Body of pancreas (tissue), 4 donors: ENCODE results near the gene CBX7. TPM values are rescaled to one million over a fixed set of nuclear protein-coding genes. Genes with fewer than 3 reads are reported as not detected.
A peak's percentile ranks its signal among the peaks of the same experiment; 100 is the strongest.

Experiments
- ATAC-seq: fragments of 150-250 bp; one replicate; pipeline ENCODE4 v1.9.1; 2016
- DNase-seq, 4 donors: peaks; one replicate each; pipeline ENCODE4 v3.0.0-alpha.2; 2019
- H3K27ac ChIP-seq, 4 donors: fragments of 200-600 bp; sonication (generic); 1 replicate in 3 of 4; 2 replicates in 1 of 4; pipeline versions ENCODE4 v1.5.1 to v1.6.1; 2016 to 2019; ENCODE audit warnings: mild to moderate bottlenecking in 1 of 4, mixed read lengths in 1 of 4, moderate library complexity in 1 of 4
- H3K27me3 ChIP-seq, 2 donors: fragments of 200-600 bp; sonication (generic); one replicate each; pipeline ENCODE4 v1.6.0; 2016; ENCODE audit warnings: mild to moderate bottlenecking in 1 of 2
- H3K36me3 ChIP-seq, 2 donors: fragments of 200-600 bp; sonication (generic); replicated peaks in 1 of 2; 2 replicates each; pipeline ENCODE4 v1.5.1; 2016; ENCODE audit warnings: low read depth in 2 of 2; ENCODE audit not compliant: insufficient read depth in 1 of 2
- H3K4me1 ChIP-seq: fragments of 200-600 bp; sonication (generic); one replicate; pipeline ENCODE4 v1.6.0; 2016
- H3K4me3 ChIP-seq, 2 donors: fragments of 200-600 bp; sonication (generic); 1 replicate in 1 of 2; 2 replicates in 1 of 2; pipeline ENCODE4 v1.5.1; 2016 to 2019
- H3K9me3 ChIP-seq, 3 donors: fragments of 200-600 bp; sonication (generic); 1 replicate in 2 of 3; 2 replicates in 1 of 3; pipeline ENCODE4 v1.5.1; 2016
- CTCF ChIP-seq, 7 experiments: fragments of 450-650 bp in 4 of 7; fragments of 200-600 bp in 3 of 7; sonication (generic) in 3 of 7; IDR thresholded peaks; one replicate each; pipeline ENCODE4 v1.5.1; 2016 to 2019; ENCODE audit warnings: antibody characterized with exemption in 7 of 7
- POLR2A ChIP-seq, 3 donors: fragments of 450-650 bp; IDR thresholded peaks; one replicate each; pipeline ENCODE4 v1.6.1; 2016; ENCODE audit warnings: antibody characterized with exemption in 3 of 3, mild to moderate bottlenecking in 2 of 3
- WGBS, 2 donors: methylation state at CpG; one replicate each; pipeline ENCODE4 v1.1.5; 2017; 5-methylcytosine and 5-hydroxymethylcytosine counted together
- intact Hi-C: fragments of 100-400 bp; cut with DNase I; formaldehyde crosslinking; loops from one replicate; pipeline ENCODE4 v1.15.1; 2023
- total RNA-seq, 2 donors: library from RNA; depleted of rRNA; stranded (reverse); fragments of >200 nt; gene quantifications; one replicate each; pipeline ENCODE4 v1.1.0, GENCODE V29; 2016

CBX7 gene
- total RNA-seq, 2 donors from 2014 or later: 38.1 to 41.2 TPM

DNA sequence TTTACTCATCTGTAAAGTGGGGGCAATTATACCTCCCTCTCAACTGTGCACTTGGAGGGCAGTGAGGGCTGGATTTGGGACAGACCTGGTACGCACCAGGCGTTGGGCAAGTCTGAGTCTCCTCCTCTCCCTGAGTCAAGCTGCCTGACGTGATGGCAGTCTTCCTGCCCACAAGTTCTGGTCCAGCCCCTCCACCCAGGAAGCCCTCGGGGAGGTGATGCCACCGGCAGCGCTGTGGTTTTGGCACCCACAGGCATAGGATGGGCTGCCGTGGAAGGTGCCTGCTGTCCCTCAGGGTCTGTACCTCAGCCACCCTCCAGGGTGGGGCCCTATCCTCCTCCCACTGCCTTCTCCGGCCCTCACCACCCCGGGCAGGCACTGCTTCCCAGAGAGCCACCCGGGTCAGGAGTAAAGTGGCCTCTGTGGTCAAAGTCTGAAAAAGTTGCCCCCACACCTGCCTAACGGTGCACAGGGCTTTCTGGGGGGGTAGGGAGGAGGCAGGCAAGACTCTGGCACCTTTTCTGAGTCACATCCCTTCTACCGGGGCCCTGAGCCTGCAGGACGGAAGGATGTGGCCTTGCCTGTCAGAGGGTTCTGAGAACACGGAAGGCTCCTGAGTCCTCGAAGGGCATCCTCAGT, 61.9 kb downstream of the CBX7 start:
- 56 to 65% methylated on average over 4 to 14 of the region's 15 CpGs for WGBS, 2 donors
- Histone ChIP-seq H3K4me3 (no peak overlapping the region), H3K27me3 (no peaks in the 10 kb centered on the region), H3K4me1 (no peaks in the 10 kb centered on the region), H3K36me3 (no peaks in the 10 kb centered on the region), H3K27ac (no peak overlapping the region), H3K9me3 (no peaks in the 10 kb centered on the region)
- ATAC-seq: no peak
- peak in 3 of 4 donors; percentile 16 to 38 (median 17) for DNase-seq
- TF ChIP-seq POLR2A (IDR thresholded peaks at IDR 0.05): no peak
- TF ChIP-seq CTCF (IDR thresholded peaks at IDR 0.05): no peak
- intact Hi-C loops: no loop called here

DNA sequence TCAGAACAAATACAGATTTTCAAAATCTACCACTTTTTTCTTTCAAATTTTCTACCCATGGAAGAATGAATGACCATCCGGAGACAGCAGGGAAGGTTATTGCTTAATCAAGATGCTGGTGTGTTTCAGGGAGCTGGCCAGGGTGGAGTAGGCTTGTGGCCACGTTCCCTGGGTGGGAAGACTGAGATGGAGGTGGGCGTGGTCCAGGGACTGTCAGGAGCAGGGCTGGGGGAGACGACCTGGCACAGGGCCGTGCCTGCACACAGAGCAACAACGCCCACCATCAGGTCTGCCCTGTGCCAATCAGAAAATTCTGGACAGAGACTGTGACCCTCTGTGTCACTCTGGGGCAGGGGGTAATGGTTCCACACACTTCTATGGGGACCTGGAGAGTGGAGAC, 62.6 kb downstream of the CBX7 start:
- no peak for ATAC-seq
- intact Hi-C loops: no loop called here

GRCh38 chr22:39088685-39089032, 63.8 kb downstream of the CBX7 start:
- H3K4me1 ChIP-seq: no peaks in the 10 kb centered on the region
- intact Hi-C loops: no loop called here
- 77% methylated on average over 3 of the region's 5 CpGs; no CpG with 5 or more reads in 1 of the 2 donors for WGBS, 2 donors
- no peak for ATAC-seq
- no peaks in the 10 kb centered on the region for H3K9me3 ChIP-seq
- H3K4me3 ChIP-seq: no peak overlapping the region
- H3K36me3 ChIP-seq: no peaks in the 10 kb centered on the region
- no peak overlapping the region for H3K27ac ChIP-seq
- TF ChIP-seq CTCF (IDR thresholded peaks at IDR 0.05) (no peak), POLR2A (IDR thresholded peaks at IDR 0.05) (no peak)
- DNase-seq: no peak
- H3K27me3 ChIP-seq: no peaks in the 10 kb centered on the region

More for the DNA sequence above, 62.6 kb downstream of the CBX7 start:
- 67 to 69% methylated on average over 5 to 6 of the region's 6 CpGs for WGBS, 2 donors
- Histone ChIP-seq H3K36me3 (no peaks in the 10 kb centered on the region), H3K27me3 (no peaks in the 10 kb centered on the region), H3K4me1 (no peaks in the 10 kb centered on the region), H3K9me3 (no peaks in the 10 kb centered on the region), H3K27ac (no peak overlapping the region), H3K4me3 (no peak overlapping the region)
- DNase-seq: no peak
- TF ChIP-seq CTCF (IDR thresholded peaks at IDR 0.05): no peak
- TF ChIP-seq POLR2A (IDR thresholded peaks at IDR 0.05): no peak

- DNase-seq (no peak), ATAC-seq (peak; percentile 36)
- no peak for TF ChIP-seq POLR2A (IDR thresholded peaks at IDR 0.05)
- TF ChIP-seq CTCF (IDR thresholded peaks at IDR 0.05): no peak
- Histone ChIP-seq H3K4me1 (no peaks in the 10 kb centered on the region), H3K27ac (no peak overlapping the region), H3K27me3 (no peaks in the 10 kb centered on the region), H3K36me3 (no peaks in the 10 kb centered on the region), H3K4me3 (no peak overlapping the region), H3K9me3 (no peaks in the 10 kb centered on the region)
- intact Hi-C loops: no loop called here
- WGBS, 2 donors: 60 to 76% methylated on average over 8 to 18 of the region's 18 CpGs
Measured at GRCh38 chr22:39087881-39088684, 64.4 kb downstream of the CBX7 start.
